Fibroblast of lung (primary cell): ENCODE data around the gene GP1BB. TPM values are rescaled to one million over a fixed set of nuclear protein-coding genes. Genes with fewer than 3 reads are reported as not detected.

Experiments used
- DNase-seq, 2 donors: peaks; one replicate each; pipeline versions ENCODE4 v3.0.0 to v3.0.0-alpha.2; 2010; ENCODE audit warnings: low read depth in 2 of 2
- H2AFZ ChIP-seq: 2 replicates; pipeline ENCODE4 v1.5.1; 2012; ENCODE audit warnings: low read length, control low read depth, inconsistent platforms
- H3K27ac ChIP-seq: 2 replicates; pipeline ENCODE4 v1.5.1; 2011; ENCODE audit warnings: low read length, control low read depth; ENCODE audit not compliant: insufficient read depth
- H3K27me3 ChIP-seq: 2 replicates; pipeline ENCODE4 v1.5.1; 2011; ENCODE audit warnings: mild to moderate bottlenecking, low read length; ENCODE audit not compliant: control insufficient read depth, insufficient read depth
- H3K36me3 ChIP-seq: 2 replicates; pipeline ENCODE4 v1.5.1; 2011; ENCODE audit warnings: low read length; ENCODE audit not compliant: control insufficient read depth, insufficient read depth
- H3K4me1 ChIP-seq: 2 replicates; pipeline ENCODE4 v1.5.1; 2011; ENCODE audit warnings: low read length; ENCODE audit not compliant: control insufficient read depth, insufficient read depth; ENCODE audit errors: extremely low read depth
- H3K4me2 ChIP-seq: 2 replicates; pipeline ENCODE4 v1.5.1; 2011; ENCODE audit warnings: low read length, control low read depth; ENCODE audit not compliant: insufficient read depth; ENCODE audit errors: extremely low read depth
- H3K4me3 ChIP-seq, 4 experiments: fragments of 200-600 bp in 1 of 4; sonication (generic) in 1 of 4; replicated peaks in 1 of 4; 2 replicates each; pipeline ENCODE4 v1.5.1; 2011 to 2016; ENCODE audit warnings: low read length in 4 of 4, low read depth in 3 of 4, mild to moderate bottlenecking in 3 of 4, control low read depth in 2 of 4, inconsistent platforms in 1 of 4, mixed read lengths in 1 of 4; ENCODE audit not compliant: insufficient read depth in 1 of 4; ENCODE audit errors: control extremely low read depth in 1 of 4
- H3K79me2 ChIP-seq: 2 replicates; pipeline ENCODE4 v1.5.1; 2012; ENCODE audit warnings: mild to moderate bottlenecking, low read length, inconsistent platforms; ENCODE audit not compliant: control insufficient read depth, insufficient read depth
- H3K9ac ChIP-seq: 2 replicates; pipeline ENCODE4 v1.5.1; 2011; ENCODE audit warnings: mild to moderate bottlenecking, low read length, control low read depth; ENCODE audit not compliant: insufficient read depth
- H3K9me3 ChIP-seq: 2 replicates; pipeline ENCODE4 v1.5.1; 2012; ENCODE audit warnings: low read depth, low read length; ENCODE audit not compliant: control insufficient read depth, insufficient read depth
- H4K20me1 ChIP-seq: 2 replicates; pipeline ENCODE4 v1.5.1; 2011; ENCODE audit warnings: low read length; ENCODE audit not compliant: control insufficient read depth, insufficient read depth; ENCODE audit errors: extremely low read depth
- EZH2 ChIP-seq: IDR thresholded peaks from 2 replicates; pipeline ENCODE4 v1.5.1; 2012; ENCODE audit warnings: low read length, control low read depth, mild to moderate bottlenecking; ENCODE audit errors: missing control alignments
- polyA plus RNA-seq, 2 donors: library from polyadenylated mRNA; depleted of rRNA in 1 of 2; stranded (reverse) in 1 of 2; unstranded in 1 of 2; fragments of >200 nt; gene quantifications; 2 replicates each; pipeline ENCODE4 v1.2.1, GENCODE V29; 2011 to 2012; ENCODE audit warnings: missing spikeins in 1 of 2
- total RNA-seq: library from RNA; depleted of rRNA; stranded (reverse); fragments of >200 nt; gene quantifications from 2 replicates; pipeline ENCODE4 v1.2.1, GENCODE V29; 2014
- TF ChIP-seq, protein P1 (sequence below), 2 donors: IDR thresholded peaks in 1 of 2; conservative IDR thresholded peaks in 1 of 2; 1 replicate in 1 of 2; 2 replicates in 1 of 2; pipeline ENCODE4 v1.5.1; 2011 to 2012; ENCODE audit warnings: low read length in 2 of 2, control low read depth in 1 of 2, inconsistent platforms in 1 of 2, low read depth in 1 of 2, mild to moderate bottlenecking in 1 of 2

Gene GP1BB
- total and polyA plus RNA-seq, 2 donors (not counting 1 experiment from before 2014, with no cell fraction given) = 0.50 to 1.8 TPM

DNA sequence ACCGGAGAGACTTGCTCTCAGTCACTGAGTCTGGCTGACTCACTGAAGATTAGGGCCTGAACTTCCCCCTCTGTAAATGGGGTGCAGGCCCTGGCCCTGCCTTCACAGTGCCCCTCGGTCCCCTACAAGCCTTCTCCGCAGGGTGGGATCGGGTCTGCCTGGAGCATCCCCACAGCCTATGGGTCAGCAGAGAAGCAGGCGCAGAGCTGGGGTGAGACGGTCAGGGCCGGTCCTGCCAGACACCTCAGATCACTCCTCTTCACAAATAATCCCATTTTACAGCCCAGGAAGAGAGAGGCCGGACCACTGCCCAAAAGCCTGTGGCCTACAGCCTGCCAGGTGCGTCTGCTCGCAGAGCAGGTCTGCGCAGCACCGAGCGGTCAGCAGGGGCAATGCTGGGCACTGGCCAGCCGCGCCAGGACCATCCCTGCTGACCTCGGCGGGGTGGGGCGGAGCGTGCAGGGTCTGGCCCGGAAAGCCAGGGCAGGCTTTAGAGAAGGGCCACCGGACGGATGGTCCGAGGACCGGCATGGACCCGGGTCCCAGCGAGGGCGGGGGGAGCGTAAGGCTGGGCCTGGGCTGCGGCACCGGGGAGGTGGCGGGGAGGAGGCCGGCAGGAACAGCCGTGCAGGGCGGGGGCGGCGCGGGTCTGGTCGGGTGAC, 9.6 kb upstream of the GP1BB start:
- H3K4me3 ChIP-seq = peak overlapping the region in 2 of 4 experiments; percentile 26 to 44
- H2AFZ ChIP-seq = no peak overlapping the region
- no peak overlapping the region for H3K27ac ChIP-seq
- H3K4me1 ChIP-seq = peaks cover 3% of the 10 kb centered on the region
- no peaks in the 10 kb centered on the region for H4K20me1 ChIP-seq
- H3K27me3 ChIP-seq = peaks cover 12% of the 10 kb centered on the region
- H3K79me2 ChIP-seq = no peaks in the 10 kb centered on the region
- H3K9me3 ChIP-seq = no peaks in the 10 kb centered on the region
- no peaks in the 10 kb centered on the region for H3K36me3 ChIP-seq
- peak overlapping the region; percentile 62 for H3K4me2 ChIP-seq
- no peak for DNase-seq
- TF ChIP-seq EZH2 = peak; percentile 18
- TF ChIP-seq, protein P1, sequence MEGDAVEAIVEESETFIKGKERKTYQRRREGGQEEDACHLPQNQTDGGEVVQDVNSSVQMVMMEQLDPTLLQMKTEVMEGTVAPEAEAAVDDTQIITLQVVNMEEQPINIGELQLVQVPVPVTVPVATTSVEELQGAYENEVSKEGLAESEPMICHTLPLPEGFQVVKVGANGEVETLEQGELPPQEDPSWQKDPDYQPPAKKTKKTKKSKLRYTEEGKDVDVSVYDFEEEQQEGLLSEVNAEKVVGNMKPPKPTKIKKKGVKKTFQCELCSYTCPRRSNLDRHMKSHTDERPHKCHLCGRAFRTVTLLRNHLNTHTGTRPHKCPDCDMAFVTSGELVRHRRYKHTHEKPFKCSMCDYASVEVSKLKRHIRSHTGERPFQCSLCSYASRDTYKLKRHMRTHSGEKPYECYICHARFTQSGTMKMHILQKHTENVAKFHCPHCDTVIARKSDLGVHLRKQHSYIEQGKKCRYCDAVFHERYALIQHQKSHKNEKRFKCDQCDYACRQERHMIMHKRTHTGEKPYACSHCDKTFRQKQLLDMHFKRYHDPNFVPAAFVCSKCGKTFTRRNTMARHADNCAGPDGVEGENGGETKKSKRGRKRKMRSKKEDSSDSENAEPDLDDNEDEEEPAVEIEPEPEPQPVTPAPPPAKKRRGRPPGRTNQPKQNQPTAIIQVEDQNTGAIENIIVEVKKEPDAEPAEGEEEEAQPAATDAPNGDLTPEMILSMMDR (conservative IDR thresholded peaks at IDR 0.05 in 1 of 2, IDR thresholded peaks at IDR 0.05 in 1 of 2; ENCODE audit: low read depth in 1 of 2, low read length in 2 of 2) = no peak
- H3K9ac ChIP-seq = no peak overlapping the region

DNA sequence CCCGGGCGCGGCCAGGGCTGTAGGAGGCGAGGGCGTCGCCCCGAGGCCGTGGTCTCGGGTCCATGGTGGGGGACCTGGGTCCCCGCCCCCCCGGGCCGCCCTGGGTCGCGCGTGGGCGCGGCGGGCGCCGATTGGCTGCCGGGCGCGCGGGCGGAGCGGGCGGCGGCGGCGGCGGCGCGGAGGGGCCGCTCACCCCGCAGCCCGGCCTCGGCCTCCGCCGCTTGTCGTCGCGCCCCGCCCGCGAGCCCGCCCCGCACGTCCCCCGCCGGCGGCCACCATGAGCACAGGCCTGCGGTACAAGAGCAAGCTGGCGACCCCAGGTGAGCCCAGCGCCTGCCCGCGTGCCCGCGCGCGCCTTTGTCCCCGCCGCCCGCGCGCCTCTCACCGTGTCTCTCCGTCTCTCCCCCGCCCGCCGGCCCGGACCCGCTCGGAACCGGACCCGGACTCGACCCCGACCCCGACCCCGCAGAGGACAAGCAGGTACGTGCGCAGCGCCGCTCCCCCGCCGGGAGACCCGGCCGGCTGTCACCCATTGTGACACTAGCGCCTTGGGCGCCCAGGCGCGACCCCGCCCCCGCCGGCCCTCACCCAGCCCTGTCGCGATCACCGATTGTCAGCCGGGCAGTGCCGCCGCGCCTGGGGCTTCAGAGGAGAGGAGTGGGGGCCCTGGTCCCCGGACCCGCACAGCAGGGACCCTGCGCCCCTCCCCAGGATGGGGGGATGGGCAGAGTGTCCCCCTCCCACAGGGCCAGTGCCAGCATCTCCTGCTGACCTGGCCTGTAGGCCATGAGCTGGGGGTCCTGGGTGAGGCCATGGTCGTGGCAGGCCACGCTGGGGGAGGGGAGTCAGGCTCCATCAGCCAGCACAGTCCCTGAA, 8.8 kb upstream of the GP1BB start, which contains the start of gene SEPTIN5:
Gene SEPTIN5 (plus strand): TSS at position 192 of the 876 bp plus-strand sequence. CDS start 86 bp downstream, at position 278.
- DNase-seq = no peak
- no peak for TF ChIP-seq EZH2
- TF ChIP-seq, protein P1 (conservative IDR thresholded peaks at IDR 0.05 in 1 of 2, IDR thresholded peaks at IDR 0.05 in 1 of 2; ENCODE audit: low read depth in 1 of 2, low read length in 2 of 2) = no peak
- H4K20me1 ChIP-seq = no peaks in the 10 kb centered on the region
- H3K79me2 ChIP-seq = no peaks in the 10 kb centered on the region
- H3K27me3 ChIP-seq = peaks cover 10% of the 10 kb centered on the region
- peak within 1 kb of the TSS; percentile 12 to 57 (median 42) for H3K4me3 ChIP-seq
- H2AFZ ChIP-seq = peak within 1 kb of the TSS; percentile 7
- H3K36me3 ChIP-seq = no peaks in the 10 kb centered on the region
- H3K27ac ChIP-seq = no peak within 1 kb of the TSS
- H3K4me1 ChIP-seq = peaks cover 3% of the 10 kb centered on the region
- peak within 1 kb of the TSS; percentile 85 for H3K4me2 ChIP-seq
- H3K9ac ChIP-seq = peak within 1 kb of the TSS; percentile 42
- no peaks in the 10 kb centered on the region for H3K9me3 ChIP-seq
